NCI-H146 treated with DMSO at 0.1 percent for 48 hours (cell line): ENCODE data around the gene ADGRV1.

Experiments used
- DNase-seq: peaks from one replicate; lab custom pipeline; 2025; ENCODE audit not compliant: unreplicated experiment; lab: John Stamatoyannopoulos, UW

ADGRV1 gene

GRCh38 chr5:91177639-91178038 is 619.0 kb downstream of the ADGRV1 start:
- no peak for DNase-seq

GRCh38 chr5:91178461-91178860 is 619.9 kb downstream of the ADGRV1 start:
- no peak for DNase-seq

- no peak for DNase-seq
Measured at GRCh38 chr5:91179018-91179417, 620.4 kb downstream of the ADGRV1 start.

- no peak for DNase-seq
Measured at GRCh38 chr5:91180506-91180905, 621.9 kb downstream of the ADGRV1 start.

GRCh38 chr5:91182763-91183162 is 624.2 kb downstream of the ADGRV1 start:
- DNase-seq, result no peak

GRCh38 chr5:91183743-91184142 is 625.1 kb downstream of the ADGRV1 start:
- no peak for DNase-seq

- no peak for DNase-seq
Measured at GRCh38 chr5:91186101-91186500, 627.5 kb downstream of the ADGRV1 start.

- no peak for DNase-seq
Measured at GRCh38 chr5:91187032-91187431, 628.4 kb downstream of the ADGRV1 start.

- no peak for DNase-seq
Measured at GRCh38 chr5:91188755-91189154, 630.2 kb downstream of the ADGRV1 start.

GRCh38 chr5:91189480-91190313 is 631.1 kb downstream of the ADGRV1 start:
- no peak for DNase-seq

- no peak for DNase-seq
Measured at GRCh38 chr5:91190314-91190690, 631.7 kb downstream of the ADGRV1 start.

- no peak for DNase-seq
Measured at GRCh38 chr5:91194824-91195381, 636.3 kb downstream of the ADGRV1 start.

- DNase-seq, result no peak
Measured at GRCh38 chr5:91200692-91201091, 642.1 kb downstream of the ADGRV1 start.

- no peak for DNase-seq
Measured at GRCh38 chr5:91206103-91206502, 647.5 kb downstream of the ADGRV1 start.

- DNase-seq, result no peak
Measured at GRCh38 chr5:91206734-91207133, 648.1 kb downstream of the ADGRV1 start.

- no peak for DNase-seq
Measured at GRCh38 chr5:91207248-91207647, 648.7 kb downstream of the ADGRV1 start.

- no peak for DNase-seq
Measured at GRCh38 chr5:91211997-91212713, 653.6 kb downstream of the ADGRV1 start.

GRCh38 chr5:91212714-91213092 is 654.1 kb downstream of the ADGRV1 start:
- no peak for DNase-seq
